ENCODE results near the gene IQSEC2. TPM values are rescaled to one million over a fixed set of nuclear protein-coding genes. Genes with fewer than 3 reads are reported as not detected.
A peak's percentile ranks its signal among the peaks of the same experiment; 100 is the strongest.

IQSEC2 gene
- total RNA-seq (10 to 100 TPM; 38.8 to 63.8 (median 47.5) TPM), polyA plus RNA-seq (10 to 100 TPM in 2 of 3 donors, 1 to 10 TPM in 1; 8.2 to 41.5 (median 32.3) TPM)
- long read RNA-seq, donor 1, transcript IQSEC2-210 (3 exons, 936 nt), result major isoform, 11 of 15 reads
- long read RNA-seq, donor 1, partial matches to known transcripts, result 0 of 15 reads
- long read RNA-seq, donor 1, other reads (novel, unspliced or antisense), result 3 of 15 reads
- long read RNA-seq, donor 2, transcript IQSEC2-210 (3 exons, 936 nt), result major isoform, 13 of 45 reads
- long read RNA-seq, donor 2, partial matches to known transcripts, result 6 of 45 reads
- long read RNA-seq, donor 2, other reads (novel, unspliced or antisense), result 25 of 45 reads

GRCh38 chrX:53281321-53281822, at the start of gene IQSEC2:
Gene IQSEC2, minus strand, starts transcription at chrX:53281584.
- 0 to 3% (median 1%) methylated on average over 5 to 9 of the region's 9 CpGs for WGBS, 3 donors
- Histone ChIP-seq H3K36me3 (ENCODE audit: insufficient read depth in 1 of 2, low read depth in 1 of 2) (no peaks in the 10 kb centered on the region), H3K4me1 (peaks cover 14% of the 10 kb centered on the region), H3K4me3 (peak within 1 kb of the TSS; percentile 63), H3K27me3 (ENCODE audit: insufficient read depth in 3 of 3, low read length in 2 of 3) (peaks cover 0 to 11% (median 0%) of the 10 kb centered on the region in 3 donors), H3K27ac (peak within 1 kb of the TSS; percentile 85), H3K9me3 (no peaks in the 10 kb centered on the region)
- DNase-seq, result peak; percentile 88 to 93
- TF ChIP-seq CTCF (IDR thresholded peaks at IDR 0.05), result no peak
- intact Hi-C loops (cut with DNase I), result loop anchor here (5.0 to 10.0 kb wide), 3 partner anchors 51 to 199 kb away; partner anchors contain the start of genes HSD17B10 (in 1 of the 2) and TSPYL2 (in 1 of the 2)
- peak; percentile 85 to 89 (median 86) for ATAC-seq

- no peak overlapping the region for H3K4me3 ChIP-seq
- no peaks in the 10 kb centered on the region for H3K9me3 ChIP-seq
- H3K4me1 ChIP-seq, result no peaks in the 10 kb centered on the region
- H3K27me3 ChIP-seq (ENCODE audit: insufficient read depth in 3 of 3, low read length in 2 of 3), result peaks cover 0 to 92% (median 0%) of the 10 kb centered on the region in 3 donors
- ATAC-seq (no peak), DNase-seq (no peak)
- intact Hi-C loops (cut with DNase I), result loop anchor here in 1 of 2 donors (5.0 kb wide), 1 partner anchor 48 kb away; the partner anchor contains the start of gene IQSEC2
- H3K27ac ChIP-seq, result no peak overlapping the region
- TF ChIP-seq CTCF (IDR thresholded peaks at IDR 0.05), result no peak
- 79 to 80% (median 79%) methylated on average over 10 of the region's 10 CpGs for WGBS, 3 donors
- H3K36me3 ChIP-seq (ENCODE audit: insufficient read depth in 1 of 2, low read depth in 1 of 2), result no peaks in the 10 kb centered on the region
These were observed 48.9 kb upstream of the IQSEC2 start for GRCh38 chrX:53330331-53330730.

- Histone ChIP-seq H3K4me1 (no peaks in the 10 kb centered on the region), H3K9me3 (no peaks in the 10 kb centered on the region), H3K4me3 (no peak overlapping the region), H3K36me3 (ENCODE audit: insufficient read depth in 1 of 2, low read depth in 1 of 2) (no peaks in the 10 kb centered on the region), H3K27me3 (ENCODE audit: insufficient read depth in 3 of 3, low read length in 2 of 3) (peaks cover 0 to 90% (median 0%) of the 10 kb centered on the region in 3 donors), H3K27ac (no peak overlapping the region)
- intact Hi-C loops (cut with DNase I), result no loop called here
- no peak for TF ChIP-seq CTCF (IDR thresholded peaks at IDR 0.05)
- ATAC-seq, result no peak
- WGBS, 3 donors, result 83 to 100% (median 93%) methylated on average over 1 of the region's 1 CpG
- DNase-seq, result no peak
These were observed 43.4 kb upstream of the IQSEC2 start for GRCh38 chrX:53324803-53325202.

- intact Hi-C loops (cut with DNase I), result no loop called here
- Histone ChIP-seq H3K27ac (no peak overlapping the region), H3K9me3 (no peaks in the 10 kb centered on the region), H3K27me3 (ENCODE audit: insufficient read depth in 3 of 3, low read length in 2 of 3) (peaks cover 0 to 90% (median 0%) of the 10 kb centered on the region in 3 donors), H3K36me3 (ENCODE audit: insufficient read depth in 1 of 2, low read depth in 1 of 2) (no peaks in the 10 kb centered on the region), H3K4me1 (no peaks in the 10 kb centered on the region), H3K4me3 (no peak overlapping the region)
- TF ChIP-seq CTCF (IDR thresholded peaks at IDR 0.05), result no peak
- ATAC-seq, result no peak
- no peak for DNase-seq
- 92 to 96% (median 93%) methylated on average over 2 of the region's 2 CpGs for WGBS, 3 donors
These were observed 42.7 kb upstream of the IQSEC2 start for GRCh38 chrX:53324085-53324484.

Data from psoas muscle (tissue), 8 donors.